Measurements from ENCODE around the gene NDUFS8. TPM values are rescaled to one million over a fixed set of nuclear protein-coding genes. Genes with fewer than 3 reads are reported as not detected.

NDUFS8 gene
- total RNA-seq, 2 experiments from 2014 or later, result 70.5 to 72.5 TPM

GRCh38 chr11:68064926-68065325, 34.4 kb downstream of the NDUFS8 start:
- Histone ChIP-seq H3K9me3 (ENCODE audit: control insufficient read depth in 1 of 2, insufficient read depth in 1 of 2, low read length in 2 of 2) (no peaks in the 10 kb centered on the region), H3K27me3 (ENCODE audit: control insufficient read depth in 1 of 2, insufficient read depth in 2 of 2, low read length in 2 of 2) (no peaks in the 10 kb centered on the region), H3K4me1 (ENCODE audit: insufficient read depth, low read length) (no peaks in the 10 kb centered on the region), H3K4me3 (ENCODE audit: low read length) (no peak overlapping the region), H3K36me3 (ENCODE audit: insufficient read depth, low read length) (peaks cover 3% of the 10 kb centered on the region), H3K27ac (ENCODE audit: low read depth in 1 of 2, low read length in 2 of 2) (no peak overlapping the region)
- TF ChIP-seq CTCF (IDR thresholded peaks at IDR 0.05), result no peak
- intact Hi-C loops (cut with DNase I, micrococcal nuclease), result no loop called here
- ChIA-PET CTCF (no interaction called here), POLR2A (no interaction called here)
- Mint-ChIP-seq H3K9me3 (no peaks in the 10 kb centered on the region), H3K4me3 (no peak overlapping the region), H3K4me1 (ENCODE audit: low read depth) (no peaks in the 10 kb centered on the region), H3K27ac (no peak overlapping the region), H3K36me3 (ENCODE audit: low read depth) (peaks cover 36% of the 10 kb centered on the region), H3K27me3 (no peaks in the 10 kb centered on the region)
- DNase-seq (no peak), ATAC-seq (ENCODE audit: poor library complexity) (no peak)

DNA sequence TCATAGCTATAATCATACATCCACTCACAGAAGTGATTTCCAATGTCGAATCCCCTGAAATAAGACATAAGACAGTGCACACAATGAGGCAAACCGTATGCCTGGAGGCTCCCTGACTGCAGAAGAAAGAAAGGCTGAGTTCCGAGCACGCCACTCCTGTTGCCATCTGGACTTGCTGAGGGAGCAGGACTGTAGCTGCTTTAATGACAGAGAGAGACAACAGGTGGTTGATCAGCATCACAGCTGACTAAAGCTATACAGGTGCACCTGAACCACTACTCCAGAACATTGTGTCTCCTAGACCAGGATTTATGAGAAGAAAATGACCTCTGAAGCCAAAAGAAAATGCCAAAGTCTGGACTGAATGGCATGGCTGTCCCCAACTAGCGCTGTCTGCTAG, 35.4 kb downstream of the NDUFS8 start:
- H3K4me1 Mint-ChIP-seq (ENCODE audit: low read depth), result no peaks in the 10 kb centered on the region
- ATAC-seq (ENCODE audit: poor library complexity) (no peak), DNase-seq (no peak)
- H3K9me3 Mint-ChIP-seq, result no peaks in the 10 kb centered on the region
- peaks cover 41% of the 10 kb centered on the region for H3K36me3 Mint-ChIP-seq (ENCODE audit: low read depth)
- H3K4me3 ChIP-seq (ENCODE audit: low read length), result no peak overlapping the region
- H3K27me3 Mint-ChIP-seq, result no peaks in the 10 kb centered on the region
- no peak overlapping the region for H3K27ac ChIP-seq (ENCODE audit: low read depth in 1 of 2, low read length in 2 of 2)
- no peak for TF ChIP-seq CTCF (IDR thresholded peaks at IDR 0.05)
- H3K27ac Mint-ChIP-seq, result no peak overlapping the region
- H3K9me3 ChIP-seq (ENCODE audit: control insufficient read depth in 1 of 2, insufficient read depth in 1 of 2, low read length in 2 of 2), result no peaks in the 10 kb centered on the region
- no peaks in the 10 kb centered on the region for H3K27me3 ChIP-seq (ENCODE audit: control insufficient read depth in 1 of 2, insufficient read depth in 2 of 2, low read length in 2 of 2)
- no peaks in the 10 kb centered on the region for H3K4me1 ChIP-seq (ENCODE audit: insufficient read depth, low read length)
- ChIA-PET CTCF (no interaction called here), POLR2A (no interaction called here)
- no peak overlapping the region for H3K4me3 Mint-ChIP-seq
- intact Hi-C loops (cut with DNase I, micrococcal nuclease), result no loop called here
- H3K36me3 ChIP-seq (ENCODE audit: insufficient read depth, low read length), result peaks cover 3% of the 10 kb centered on the region

GRCh38 chr11:68066742-68067141, 36.3 kb downstream of the NDUFS8 start:
- CTCF ChIA-PET, result no interaction called here
- no peaks in the 10 kb centered on the region for H3K27me3 ChIP-seq (ENCODE audit: control insufficient read depth in 1 of 2, insufficient read depth in 2 of 2, low read length in 2 of 2)
- intact Hi-C loops (cut with DNase I, micrococcal nuclease), result no loop called here
- no peaks in the 10 kb centered on the region for H3K9me3 ChIP-seq (ENCODE audit: control insufficient read depth in 1 of 2, insufficient read depth in 1 of 2, low read length in 2 of 2)
- Mint-ChIP-seq H3K4me1 (ENCODE audit: low read depth) (no peaks in the 10 kb centered on the region), H3K27ac (no peak overlapping the region), H3K4me3 (no peak overlapping the region), H3K36me3 (ENCODE audit: low read depth) (peaks cover 39% of the 10 kb centered on the region), H3K9me3 (no peaks in the 10 kb centered on the region), H3K27me3 (no peaks in the 10 kb centered on the region)
- TF ChIP-seq CTCF (IDR thresholded peaks at IDR 0.05), result no peak
- ATAC-seq (ENCODE audit: poor library complexity) (no peak), DNase-seq (peak in 1 of 14 experiments; percentile 1)
- no peaks in the 10 kb centered on the region for H3K36me3 ChIP-seq (ENCODE audit: insufficient read depth, low read length)
- H3K4me3 ChIP-seq (ENCODE audit: low read length), result no peak overlapping the region
- POLR2A ChIA-PET, result no interaction called here
- H3K4me1 ChIP-seq (ENCODE audit: insufficient read depth, low read length), result no peaks in the 10 kb centered on the region
- H3K27ac ChIP-seq (ENCODE audit: low read depth in 1 of 2, low read length in 2 of 2), result no peak overlapping the region

Measured in CD4-positive, alpha-beta T cell (primary cell).